H1 (cell line): ENCODE results near the gene CNKSR2. TPM values are rescaled to one million over a fixed set of nuclear protein-coding genes. Genes with fewer than 3 reads are reported as not detected.

Experiments
- CTCF ChIA-PET: fragments of 300-600 bp; sonication (Branson Sonifier 250); formaldehyde crosslinking; loops from one replicate; lab custom pipeline; 2021; ENCODE audit not compliant: partially characterized antibody; lab: Charles Lee
- POLR2A ChIA-PET: fragments of 300-600 bp; sonication (Branson Sonifier 250); formaldehyde crosslinking; loops from one replicate; lab custom pipeline; 2021; ENCODE audit warnings: inconsistent platforms; ENCODE audit not compliant: partially characterized antibody; lab: Charles Lee
- DNase-seq, 2 experiments: peaks; one replicate each; pipeline versions ENCODE4 v3.0.0 to v3.0.0-alpha.2; 2010 to 2022; ENCODE audit warnings: low spot score in 2 of 2, low read depth in 1 of 2, mixed read lengths in 1 of 2
- FAIRE-seq: peaks from 2 replicates; lab custom pipeline; 2011; peaks lifted over from hg19 to GRCh38; lab: Jason Lieb, UNC
- H2AFZ ChIP-seq: 2 replicates; pipeline ENCODE4 v1.8.1; 2012; ENCODE audit warnings: low read length, inconsistent platforms
- H2AK5ac ChIP-seq: 2 replicates; pipeline ENCODE4 v1.6.1; 2013; ENCODE audit warnings: low read depth, low read length
- H2BK120ac ChIP-seq: replicated peaks from 2 replicates; pipeline ENCODE3; 2013; ENCODE audit warnings: low read depth, low read length, inconsistent platforms
- H2BK12ac ChIP-seq: 2 replicates; pipeline ENCODE4 v1.6.1; 2013; ENCODE audit warnings: low read depth, low read length
- H2BK15ac ChIP-seq: 2 replicates; pipeline ENCODE4 v1.6.1; 2013; ENCODE audit warnings: low read length
- H2BK20ac ChIP-seq: 2 replicates; pipeline ENCODE4 v1.6.1; 2013; ENCODE audit warnings: low read length
- H2BK5ac ChIP-seq: 2 replicates; pipeline ENCODE4 v1.6.1; 2013; ENCODE audit warnings: low read depth, low read length
- H3K14ac ChIP-seq: 2 replicates; pipeline ENCODE4 v1.6.1; 2013; ENCODE audit warnings: inconsistent platforms; ENCODE audit not compliant: insufficient read length
- H3K18ac ChIP-seq: 2 replicates; pipeline ENCODE4 v1.6.1; 2013; ENCODE audit warnings: low read length; ENCODE audit errors: extremely low read depth
- H3K23ac ChIP-seq: 2 replicates; pipeline ENCODE4 v1.6.1; 2013; ENCODE audit warnings: inconsistent platforms; ENCODE audit not compliant: insufficient read length
- H3K23me2 ChIP-seq: 2 replicates; pipeline ENCODE4 v1.6.1; 2013; ENCODE audit warnings: low read depth, low read length
- H3K27ac ChIP-seq: 2 replicates; pipeline ENCODE4 v1.6.1; 2011; ENCODE audit warnings: low read depth, low read length, inconsistent platforms
- H3K27me3 ChIP-seq, 4 experiments: replicated peaks in 1 of 4; 1 replicate in 1 of 4; 2 replicates in 3 of 4; pipeline versions ENCODE4 v1.6.1 to v1.8.1; 2011 to 2013; ENCODE audit warnings: low read length in 3 of 4, mild to moderate bottlenecking in 3 of 4, inconsistent platforms in 2 of 4, mixed read lengths in 2 of 4, moderate library complexity in 1 of 4; ENCODE audit not compliant: control insufficient read depth in 3 of 4, insufficient read depth in 3 of 4; ENCODE audit errors: extremely low read depth in 1 of 4
- H3K36me3 ChIP-seq, 4 experiments: 2 replicates each; pipeline versions ENCODE4 v1.6.1 to v1.8.1; 2011 to 2013; ENCODE audit warnings: mild to moderate bottlenecking in 4 of 4, low read length in 3 of 4, moderate library complexity in 2 of 4, control low read depth in 1 of 4, inconsistent platforms in 1 of 4; ENCODE audit not compliant: insufficient read depth in 4 of 4, control insufficient read depth in 2 of 4
- H3K4ac ChIP-seq: replicated peaks from 2 replicates; pipeline ENCODE3; 2013; ENCODE audit warnings: low read length, low read depth, mixed read lengths, inconsistent platforms; ENCODE audit not compliant: insufficient read length
- H3K4me1 ChIP-seq, 4 experiments: replicated peaks in 1 of 4; 1 replicate in 1 of 4; 2 replicates in 3 of 4; pipeline versions ENCODE4 v1.6.1 to v1.8.1; 2011 to 2013; ENCODE audit warnings: low read length in 3 of 4, inconsistent platforms in 2 of 4, mixed read lengths in 1 of 4; ENCODE audit not compliant: insufficient read depth in 4 of 4, control insufficient read depth in 3 of 4
- H3K4me2 ChIP-seq, 2 experiments: 2 replicates each; pipeline versions ENCODE4 v1.6.1 to v1.8.1; 2011 to 2013; ENCODE audit warnings: low read depth in 2 of 2, low read length in 2 of 2, control low read depth in 1 of 2, inconsistent platforms in 1 of 2, mild to moderate bottlenecking in 1 of 2; ENCODE audit not compliant: insufficient read depth in 1 of 2
- H3K4me3 ChIP-seq, 4 experiments: fragments of 200-600, 300-600 bp in 1 of 4; sonication (generic), shearing (Covaris generic), sonication (Bioruptor Twin) in 1 of 4; 2 replicates each; pipeline versions ENCODE4 v1.5.1 to v1.8.1; 2011 to 2016; ENCODE audit warnings: low read length in 4 of 4, low read depth in 3 of 4, control low read depth in 2 of 4, inconsistent platforms in 2 of 4, mild to moderate bottlenecking in 2 of 4, mixed read lengths in 1 of 4, moderate library complexity in 1 of 4; ENCODE audit not compliant: insufficient read depth in 2 of 4; ENCODE audit errors: extremely low read depth in 1 of 4
- H3K56ac ChIP-seq: replicated peaks from 2 replicates; pipeline ENCODE3; 2013; ENCODE audit warnings: low read depth, mild to moderate bottlenecking, mixed read lengths, low read length, inconsistent platforms; ENCODE audit not compliant: insufficient read length
- H3K79me1 ChIP-seq: 2 replicates; pipeline ENCODE4 v1.6.1; 2013; ENCODE audit warnings: low read depth, low read length, control low read depth
- H3K79me2 ChIP-seq, 2 experiments: 2 replicates each; pipeline versions ENCODE4 v1.6.1 to v1.8.1; 2012 to 2013; ENCODE audit warnings: low read length in 2 of 2, mild to moderate bottlenecking in 2 of 2, inconsistent platforms in 1 of 2; ENCODE audit not compliant: insufficient read depth in 2 of 2, control insufficient read depth in 1 of 2
- H3K9ac ChIP-seq, 4 experiments: replicated peaks in 1 of 4; 1 replicate in 1 of 4; 2 replicates in 3 of 4; pipeline versions ENCODE4 v1.6.1 to v1.8.1; 2011 to 2013; ENCODE audit warnings: low read depth in 3 of 4, low read length in 3 of 4, control low read depth in 2 of 4, mild to moderate bottlenecking in 2 of 4, moderate library complexity in 2 of 4, inconsistent platforms in 1 of 4; ENCODE audit errors: extremely low read depth in 1 of 4
- H3K9me3 ChIP-seq, 2 experiments: 2 replicates each; pipeline versions ENCODE4 v1.6.1 to v1.8.1; 2012 to 2013; ENCODE audit warnings: mild to moderate bottlenecking in 2 of 2, moderate library complexity in 2 of 2, control low read depth in 1 of 2, inconsistent platforms in 1 of 2, low read depth in 1 of 2, low read length in 1 of 2, mixed read lengths in 1 of 2; ENCODE audit not compliant: insufficient read depth in 2 of 2
- H4K20me1 ChIP-seq, 2 experiments: replicated peaks in 1 of 2; 2 replicates each; pipeline versions ENCODE3 to v1.8.1; 2011 to 2013; ENCODE audit warnings: inconsistent platforms in 2 of 2, low read length in 2 of 2, mild to moderate bottlenecking in 1 of 2; ENCODE audit not compliant: insufficient read depth in 2 of 2, control insufficient read depth in 1 of 2
- H4K5ac ChIP-seq: 2 replicates; pipeline ENCODE4 v1.6.1; 2013; ENCODE audit warnings: low read length, low read depth, mixed read lengths, inconsistent platforms; ENCODE audit not compliant: insufficient read length
- H4K8ac ChIP-seq: 2 replicates; pipeline ENCODE4 v1.8.0; 2013; ENCODE audit warnings: mild to moderate bottlenecking, moderate library complexity, low read length, inconsistent platforms; ENCODE audit not compliant: insufficient read depth; ENCODE audit errors: extremely low read depth
- H4K91ac ChIP-seq: replicated peaks from 2 replicates; pipeline ENCODE3; 2013; ENCODE audit warnings: low read length, mixed read lengths, inconsistent platforms; ENCODE audit not compliant: insufficient read length
- CEBPB ChIP-seq: IDR thresholded peaks from 2 replicates; pipeline ENCODE4 v1.6.1; 2012; ENCODE audit warnings: low read depth, low read length
- EGR1 ChIP-seq: IDR thresholded peaks from 2 replicates; pipeline ENCODE4 v1.6.1; 2011; ENCODE audit warnings: low read depth, low read length, borderline replicate concordance
- HDAC6 ChIP-seq: IDR thresholded peaks from one replicate; pipeline ENCODE4 v1.7.1; 2012; ENCODE audit warnings: low read depth, mild to moderate bottlenecking, inconsistent platforms, low read length, moderate library complexity
- SIRT6 ChIP-seq: IDR thresholded peaks from one replicate; pipeline ENCODE4 v1.7.1; 2012; ENCODE audit warnings: low read length, inconsistent platforms
- SUZ12 ChIP-seq: fragments of 200-600 bp; sonication (generic); IDR thresholded peaks from 2 replicates; pipeline ENCODE4 v1.6.1; 2012; ENCODE audit warnings: mild to moderate bottlenecking, inconsistent platforms, low read length, moderate library complexity, mixed read lengths
- WGBS, 2 experiments: shearing (Covaris generic) in 1 of 2; methylation state at CpG; one replicate each; pipeline versions ENCODE4 v1.1.6 to v1.1.7; 2013 to 2015; ENCODE audit warnings: low lambda C conversion rate in 2 of 2, mixed read lengths in 2 of 2, inconsistent platforms in 1 of 2, low coverage in 1 of 2, missing lambda C conversion rate in 1 of 2; ENCODE audit not compliant: insufficient replicate concordance in 2 of 2, insufficient coverage in 1 of 2, insufficient read length in 1 of 2; ENCODE audit errors: extremely low coverage in 1 of 2, missing lambda C conversion rate in 1 of 2; 5-methylcytosine and 5-hydroxymethylcytosine counted together
- polyA plus RNA-seq, 7 experiments: library from polyadenylated mRNA; depleted of rRNA in 3 of 7; stranded (reverse) in 5 of 7; unstranded in 2 of 7; fragments of >200 nt in 5 of 7; fragments of 200-250 nt in 2 of 7; gene quantifications; 1 replicate in 5 of 7; 2 replicates in 1 of 7; 4 replicates in 1 of 7; pipeline versions ENCODE4 v1.2.1 to v1.2.3, GENCODE V29; 2011 to 2013; ENCODE audit warnings: missing spikeins in 2 of 7, mixed read lengths in 2 of 7
- total RNA-seq: library from RNA; stranded (reverse); fragmentation: NEBNext Ultra II Directional; extraction: Animal tissue kit (Norgen Biotek cat#: 25700); gene quantifications from 2 replicates; pipeline ENCODE4 v1.2.1, GENCODE V29; 2021

Gene CNKSR2
- total and polyA plus RNA-seq, 2 of the 8 experiments (the other 6 are each of a cell fraction or from before 2014, with no cell fraction given): 5.5 to 16.3 TPM

- no peaks in the 10 kb centered on the region for H3K4me1 ChIP-seq
- no peak overlapping the region for H2BK5ac ChIP-seq
- H4K8ac ChIP-seq: no peak overlapping the region
- H2BK15ac ChIP-seq: no peak overlapping the region
- H3K9me3 ChIP-seq: no peaks in the 10 kb centered on the region
- no peak for FAIRE-seq
- no peak for TF ChIP-seq EGR1
- TF ChIP-seq CEBPB: no peak
- no peak for TF ChIP-seq SIRT6
- no peak for TF ChIP-seq SUZ12
- TF ChIP-seq HDAC6: no peak
- H3K79me2 ChIP-seq: no peaks in the 10 kb centered on the region
- no peak overlapping the region for H4K5ac ChIP-seq
- no peak overlapping the region for H2AK5ac ChIP-seq
- H3K14ac ChIP-seq: no peak overlapping the region
- H3K23ac ChIP-seq: no peak overlapping the region
- no peaks in the 10 kb centered on the region for H3K27me3 ChIP-seq
- H3K9ac ChIP-seq: no peak overlapping the region
- no peak overlapping the region for H3K4me3 ChIP-seq
- no peaks in the 10 kb centered on the region for H3K79me1 ChIP-seq
- no peak for DNase-seq
- 95% methylated on average over 4 of the region's 4 CpGs; no CpG with 5 or more reads in 1 of the 2 experiments for WGBS, 2 experiments
- H3K23me2 ChIP-seq: no peaks in the 10 kb centered on the region
- H3K36me3 ChIP-seq: no peaks in the 10 kb centered on the region
- no peak overlapping the region for H4K91ac ChIP-seq
- H2BK12ac ChIP-seq: no peak overlapping the region
- H3K18ac ChIP-seq: no peak overlapping the region
- no peaks in the 10 kb centered on the region for H4K20me1 ChIP-seq
- ChIA-PET POLR2A (no interaction called here), CTCF (no interaction called here)
- no peak overlapping the region for H3K27ac ChIP-seq
- H2BK20ac ChIP-seq: no peak overlapping the region
- no peak overlapping the region for H2AFZ ChIP-seq
- H3K4ac ChIP-seq: no peak overlapping the region
- H3K4me2 ChIP-seq: no peak overlapping the region
- no peak overlapping the region for H2BK120ac ChIP-seq
- no peak overlapping the region for H3K56ac ChIP-seq
Observed at GRCh38 chrX:21678048-21678612, 303.9 kb downstream of the CNKSR2 start.
